T-cell (primary cell): ENCODE measurements around the gene ACTN1. TPM values are rescaled to one million over a fixed set of nuclear protein-coding genes. Genes with fewer than 3 reads are reported as not detected.

Experiments
- ATAC-seq, 4 experiments: fragments of 200-7000 bp in 3 of 4; fragments of 150-1000 bp in 1 of 4; cut with Tn5 transposase; replicated peaks in 1 of 4; 1 replicate in 3 of 4; 2 replicates in 1 of 4; pipeline ENCODE4 v1.10.0; 2021; ENCODE audit warnings: moderate library complexity in 3 of 4, mild to moderate bottlenecking in 2 of 4, moderate number of reproducible peaks in 1 of 4
- CTCF ChIA-PET, 2 donors: fragments of 300-600 bp; sonication (Branson Sonifier 250); formaldehyde crosslinking; loops; one replicate each; lab custom pipeline; 2022; ENCODE audit warnings: antibody characterized with exemption in 2 of 2; lab: Charles Lee
- POLR2A ChIA-PET, 2 donors: fragments of 300-600 bp; sonication (Branson Sonifier 250); formaldehyde crosslinking; loops; one replicate each; lab custom pipeline; 2022; ENCODE audit warnings: antibody characterized with exemption in 2 of 2; lab: Charles Lee
- DNase-seq, 35 experiments: peaks; one replicate each; pipeline versions ENCODE4 v3.0.0 to v3.0.0-alpha.2; 2013 to 2023
- H3K27ac ChIP-seq: one replicate; pipeline ENCODE4 v1.5.1; 2013; ENCODE audit warnings: low read length
- H3K27me3 ChIP-seq, 2 experiments: replicated peaks in 1 of 2; 1 replicate in 1 of 2; 2 replicates in 1 of 2; pipeline versions ENCODE4 v1.6.1 to v1.7.0; 2013; ENCODE audit warnings: low read length in 1 of 2, mixed read lengths in 1 of 2; ENCODE audit not compliant: control insufficient read depth in 2 of 2, insufficient read depth in 2 of 2; ENCODE audit errors: extremely low read depth in 1 of 2
- H3K36me3 ChIP-seq, 2 donors: 1 replicate in 1 of 2; 2 replicates in 1 of 2; pipeline versions ENCODE4 v1.6.1 to v1.7.0; 2013; ENCODE audit warnings: low read length in 1 of 2; ENCODE audit not compliant: control insufficient read depth in 2 of 2, insufficient read depth in 1 of 2; ENCODE audit errors: extremely low read depth in 1 of 2
- H3K4me1 ChIP-seq, 2 experiments: 1 replicate in 1 of 2; 2 replicates in 1 of 2; pipeline versions ENCODE4 v1.6.1 to v1.7.0; 2013; ENCODE audit warnings: low read length in 2 of 2, mixed read lengths in 1 of 2; ENCODE audit not compliant: insufficient read depth in 2 of 2, control insufficient read depth in 1 of 2; ENCODE audit errors: extremely low read depth in 1 of 2
- H3K4me3 ChIP-seq, 2 donors: 1 replicate in 1 of 2; 2 replicates in 1 of 2; pipeline versions ENCODE4 v1.5.1 to v1.7.0; 2013; ENCODE audit warnings: mild to moderate bottlenecking in 2 of 2, low read length in 1 of 2, moderate library complexity in 1 of 2; ENCODE audit not compliant: control insufficient read depth in 1 of 2; ENCODE audit errors: extremely low read depth in 1 of 2
- H3K9me3 ChIP-seq: 2 replicates; pipeline ENCODE4 v1.7.0; 2013
- H3K27ac Mint-ChIP-seq, 2 donors: one replicate each; pipeline ENCODE4 v1.8.0; 2020 to 2021; ENCODE audit warnings: mild to moderate bottlenecking in 2 of 2, mixed read lengths in 2 of 2
- H3K27me3 Mint-ChIP-seq, 2 donors: one replicate each; pipeline ENCODE4 v1.8.0; 2021 to 2022; ENCODE audit warnings: mixed read lengths in 2 of 2
- H3K36me3 Mint-ChIP-seq: one replicate; pipeline ENCODE4 v1.8.0; 2021; ENCODE audit warnings: mixed read lengths
- H3K4me1 Mint-ChIP-seq, 3 donors: one replicate each; pipeline ENCODE4 v1.8.0; 2020 to 2022; ENCODE audit warnings: mixed read lengths in 3 of 3, mild to moderate bottlenecking in 1 of 3
- H3K4me3 Mint-ChIP-seq, 3 donors: one replicate each; pipeline ENCODE4 v1.8.0; 2020 to 2022; ENCODE audit warnings: mild to moderate bottlenecking in 3 of 3, mixed read lengths in 3 of 3, moderate library complexity in 3 of 3
- H3K9me3 Mint-ChIP-seq, 3 donors: one replicate each; pipeline ENCODE4 v1.8.0; 2020 to 2022; ENCODE audit warnings: mixed read lengths in 3 of 3
- WGBS: methylation state at CpG from one replicate; pipeline ENCODE4 v1.1.5; 2013; ENCODE audit warnings: missing lambda C conversion rate; ENCODE audit not compliant: insufficient coverage; 5-methylcytosine and 5-hydroxymethylcytosine counted together
- total RNA-seq, 35 experiments: library from RNA in 6 of 35; stranded (reverse) in 6 of 35; fragments of 120-200 nt in 1 of 35; gene quantifications; one replicate each; pipeline versions ENCODE4 v1.2.1 to v1.2.4 and lab custom pipeline; 2013 to 2026

The ACTN1 gene
- total RNA-seq, 5 donors from 2014 or later (not counting 1 experiment from before 2014, with no cell fraction given): 84.8 to 219 (median 122) TPM

- Histone ChIP-seq H3K36me3 (peaks cover 51 to 75% of the 10 kb centered on the region in 2 donors), H3K4me1 (no peaks in the 10 kb centered on the region), H3K9me3 (no peaks in the 10 kb centered on the region), H3K4me3 (no peak overlapping the region), H3K27ac (no peak overlapping the region), H3K27me3 (no peaks in the 10 kb centered on the region)
- Mint-ChIP-seq H3K36me3 (peaks cover 12% of the 10 kb centered on the region), H3K27me3 (no peaks in the 10 kb centered on the region), H3K4me3 (no peak overlapping the region), H3K9me3 (no peaks in the 10 kb centered on the region), H3K4me1 (peaks cover 3 to 8% (median 8%) of the 10 kb centered on the region in 3 donors), H3K27ac (no peak overlapping the region)
- ATAC-seq (no peak), DNase-seq (no peak)
- ChIA-PET POLR2A (no interaction called here), CTCF (no interaction called here)
- 91% methylated on average over 4 of the region's 5 CpGs for WGBS
These were observed 72.7 kb downstream of the ACTN1 start for GRCh38 chr14:68906439-68906838.

- POLR2A ChIA-PET: no interaction called here
- CTCF ChIA-PET: interaction anchor here in 1 of 2 donors (0.6 kb wide), 1 partner anchor 658 kb away, joined by 5 read pairs; no protein-coding TSS in a partner anchor
- ATAC-seq: no peak
- H3K4me3 Mint-ChIP-seq: no peak overlapping the region
- H3K4me1 Mint-ChIP-seq: peaks cover 3 to 7% (median 3%) of the 10 kb centered on the region in 3 donors
- Histone ChIP-seq H3K27me3 (no peaks in the 10 kb centered on the region), H3K36me3 (peaks cover 57 to 78% of the 10 kb centered on the region in 2 donors), H3K4me1 (no peaks in the 10 kb centered on the region), H3K4me3 (no peak overlapping the region), H3K9me3 (no peaks in the 10 kb centered on the region), H3K27ac (no peak overlapping the region)
- H3K27ac Mint-ChIP-seq: no peak overlapping the region
- H3K9me3 Mint-ChIP-seq: no peaks in the 10 kb centered on the region
- H3K27me3 Mint-ChIP-seq: no peaks in the 10 kb centered on the region
- 94% methylated on average over 10 of the region's 16 CpGs for WGBS
- H3K36me3 Mint-ChIP-seq: peaks cover 16% of the 10 kb centered on the region
- DNase-seq: no peak
These were observed 73.8 kb downstream of the ACTN1 start for GRCh38 chr14:68905107-68905895.

- peaks cover 13 to 29% (median 14%) of the 10 kb centered on the region in 3 donors for H3K4me1 Mint-ChIP-seq
- DNase-seq (no peak), ATAC-seq (no peak)
- Histone ChIP-seq H3K27me3 (no peaks in the 10 kb centered on the region), H3K27ac (no peak overlapping the region), H3K4me3 (no peak overlapping the region), H3K36me3 (peaks cover 53 to 68% of the 10 kb centered on the region in 2 donors), H3K9me3 (no peaks in the 10 kb centered on the region), H3K4me1 (peaks cover 0 to 9% of the 10 kb centered on the region in 2 experiments)
- ChIA-PET POLR2A (no interaction called here), CTCF (no interaction called here)
- WGBS: 86% methylated on average over 10 of the region's 14 CpGs
- H3K27ac Mint-ChIP-seq: no peak overlapping the region
- no peaks in the 10 kb centered on the region for H3K9me3 Mint-ChIP-seq
- H3K27me3 Mint-ChIP-seq: no peaks in the 10 kb centered on the region
- H3K36me3 Mint-ChIP-seq: peaks cover 27% of the 10 kb centered on the region
- no peak overlapping the region for H3K4me3 Mint-ChIP-seq
These were observed 76.7 kb downstream of the ACTN1 start for GRCh38 chr14:68902357-68902756.

GRCh38 chr14:68899033-68899603, 80.0 kb downstream of the ACTN1 start:
- WGBS: 42% methylated on average over 1 of the region's 1 CpG
- Histone ChIP-seq H3K4me1 (peaks cover 0 to 9% of the 10 kb centered on the region in 2 experiments), H3K9me3 (no peaks in the 10 kb centered on the region), H3K4me3 (no peak overlapping the region), H3K27me3 (no peaks in the 10 kb centered on the region), H3K27ac (peak overlapping the region; percentile 44), H3K36me3 (peaks cover 51 to 74% of the 10 kb centered on the region in 2 donors)
- Mint-ChIP-seq H3K9me3 (no peaks in the 10 kb centered on the region), H3K27me3 (no peaks in the 10 kb centered on the region), H3K36me3 (peaks cover 27% of the 10 kb centered on the region), H3K4me3 (no peak overlapping the region), H3K4me1 (peaks cover 13 to 29% (median 14%) of the 10 kb centered on the region in 3 donors), H3K27ac (peak overlapping the region; percentile 20 to 83)
- ChIA-PET CTCF (no interaction called here), POLR2A (no interaction called here)
- ATAC-seq (peak in 1 of 4 experiments; percentile 29), DNase-seq (peak in 3 of 35 experiments; percentile 4 to 19 (median 4))

- Histone ChIP-seq H3K27ac (peak overlapping the region; percentile 44), H3K4me3 (no peak overlapping the region), H3K4me1 (peaks cover 0 to 9% of the 10 kb centered on the region in 2 experiments), H3K36me3 (peaks cover 46 to 74% of the 10 kb centered on the region in 2 donors), H3K9me3 (no peaks in the 10 kb centered on the region), H3K27me3 (no peaks in the 10 kb centered on the region)
- Mint-ChIP-seq H3K36me3 (peaks cover 23% of the 10 kb centered on the region), H3K27me3 (no peaks in the 10 kb centered on the region), H3K4me1 (peaks cover 13 to 29% (median 14%) of the 10 kb centered on the region in 3 donors), H3K27ac (peak overlapping the region; percentile 56 to 67), H3K4me3 (no peak overlapping the region), H3K9me3 (no peaks in the 10 kb centered on the region)
- CTCF ChIA-PET: interaction anchor here in 1 of 2 donors (0.6 kb wide), 1 partner anchor 10 kb away, joined by 3 read pairs; no protein-coding TSS in a partner anchor
- no CpG with 5 or more reads among the region's 13 CpGs for WGBS
- DNase-seq: no peak
- peak in 1 of 4 experiments; percentile 12 for ATAC-seq
- POLR2A ChIA-PET: no interaction called here
These were observed 80.7 kb downstream of the ACTN1 start for GRCh38 chr14:68898248-68899032.
